Muscle of arm (tissue), 14 donors: Measurements from ENCODE around the gene MSS51. TPM values are rescaled to one million over a fixed set of nuclear protein-coding genes. Genes with fewer than 3 reads are reported as not detected.

ENCODE experiments used
- DNase-seq: peaks from one replicate; pipeline ENCODE4 v3.0.0-alpha.2; 2013
- long read RNA-seq, 11 donors: transcript quantifications; one replicate each; lab custom pipeline, GENCODE V29; 2026
- polyA plus RNA-seq, 12 donors: library from polyadenylated mRNA; unstranded; fragments of 120-200 nt; gene quantifications; one replicate each; pipeline ENCODE4 v1.2.1, GENCODE V29; 2013; ENCODE audit not compliant: insufficient read length in 12 of 12

Gene MSS51
- polyA plus RNA-seq = 10 to 100 TPM in 11 of 12 donors, not detected in 1; 15.6 to 82.3 (median 43.2) TPM
- long read RNA-seq, donor 1 = 0 reads
- long read RNA-seq, donor 2, transcript MSS51-201 (7 exons, 2,421 nt) = major isoform, 15 of 16 reads
- long read RNA-seq, donor 2, partial matches to known transcripts = 0 of 16 reads
- long read RNA-seq, donor 2, other reads (novel, unspliced or antisense) = 0 of 16 reads
- long read RNA-seq, donor 3, transcript MSS51-201 (7 exons, 2,421 nt) = major isoform, 9 of 10 reads
- long read RNA-seq, donor 3, partial matches to known transcripts = 0 of 10 reads
- long read RNA-seq, donor 3, other reads (novel, unspliced or antisense) = 0 of 10 reads
- long read RNA-seq, donor 4, partial matches to known transcripts = 0 of 2 reads
- long read RNA-seq, donor 4, other reads (novel, unspliced or antisense) = 0 of 2 reads
- long read RNA-seq, donor 5 = 0 reads
- long read RNA-seq, donor 6, partial matches to known transcripts = 0 of 3 reads
- long read RNA-seq, donor 6, other reads (novel, unspliced or antisense) = 0 of 3 reads
- long read RNA-seq, donor 7, partial matches to known transcripts = 0 of 3 reads
- long read RNA-seq, donor 7, other reads (novel, unspliced or antisense) = 0 of 3 reads
- long read RNA-seq, donor 8, transcript MSS51-201 (7 exons, 2,421 nt) = major isoform, 19 of 19 reads
- long read RNA-seq, donor 8, partial matches to known transcripts = 0 of 19 reads
- long read RNA-seq, donor 8, other reads (novel, unspliced or antisense) = 0 of 19 reads
- long read RNA-seq, donor 9, partial matches to known transcripts = 0 of 4 reads
- long read RNA-seq, donor 9, other reads (novel, unspliced or antisense) = 0 of 4 reads
- long read RNA-seq, donor 10, transcript MSS51-201 (7 exons, 2,421 nt) = major isoform, 16 of 16 reads
- long read RNA-seq, donor 10, partial matches to known transcripts = 0 of 16 reads
- long read RNA-seq, donor 10, other reads (novel, unspliced or antisense) = 0 of 16 reads
- long read RNA-seq, donor 11, partial matches to known transcripts = 0 of 3 reads
- long read RNA-seq, donor 11, other reads (novel, unspliced or antisense) = 0 of 3 reads

DNA sequence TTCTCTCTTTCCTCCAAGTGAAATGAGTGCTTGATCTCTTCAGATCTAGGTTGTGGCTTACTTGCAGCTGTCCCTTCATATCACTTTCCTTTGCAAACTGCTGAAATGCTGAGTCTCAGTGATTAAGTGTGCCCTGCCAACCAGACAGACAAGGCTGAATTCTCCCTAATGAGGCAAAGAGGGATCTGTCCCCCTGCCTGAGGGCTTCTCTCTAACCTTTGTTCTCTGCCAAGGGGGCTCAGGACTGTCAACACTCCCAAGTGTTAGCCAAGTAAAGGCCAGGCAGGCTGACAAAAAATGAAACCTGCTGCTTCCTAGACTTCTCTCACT is at the start of gene MSS51:
MSS51 (minus strand) TSS at position 24 of the 330 bp plus-strand sequence. CDS start 5,277 bp downstream, outside the sequence.
- peak; percentile 15 for DNase-seq

DNA sequence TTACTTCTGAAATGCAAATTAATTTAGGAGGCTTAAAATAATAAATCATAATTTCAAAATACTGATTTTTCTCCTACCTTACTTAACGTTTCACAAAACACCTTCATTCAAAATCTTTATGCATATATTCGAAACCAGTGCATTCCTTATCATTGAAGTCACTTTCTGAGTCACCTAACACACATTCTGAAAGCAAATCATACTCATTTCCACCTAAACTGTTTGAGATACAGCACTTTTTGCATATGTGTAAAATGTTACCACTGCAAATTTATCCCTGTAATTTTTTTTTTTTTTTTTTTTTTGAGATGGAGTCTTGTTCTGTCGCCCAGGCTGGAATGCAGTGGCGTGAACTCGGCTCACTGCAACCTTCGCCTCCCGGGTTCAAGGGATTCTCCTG is 46.8 kb upstream of the MSS51 start:
- DNase-seq = no peak

DNA sequence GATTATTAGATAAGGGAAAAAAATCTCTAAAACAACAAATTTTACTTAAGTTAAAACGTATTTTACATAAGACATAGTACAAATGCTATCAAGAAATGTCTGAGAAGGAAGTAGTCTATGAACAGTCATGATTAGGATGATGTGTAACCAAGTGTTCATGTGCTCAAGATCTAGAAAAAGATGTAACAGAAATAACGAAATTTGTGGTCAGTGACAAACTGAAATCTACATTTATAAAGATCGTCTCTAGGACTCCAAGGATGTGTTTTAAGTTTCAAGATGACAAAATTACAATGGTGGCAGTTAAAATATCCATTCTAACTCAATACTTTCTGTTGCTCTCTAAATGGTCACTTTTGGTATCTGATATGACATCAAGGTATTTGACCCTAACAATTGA is 45.3 kb upstream of the MSS51 start:
- no peak for DNase-seq

GRCh38 chr10:73471226-73471625 is 37.9 kb upstream of the MSS51 start:
- no peak for DNase-seq

- DNase-seq = no peak
Observed at GRCh38 chr10:73469579-73469978, 36.2 kb upstream of the MSS51 start.

DNA sequence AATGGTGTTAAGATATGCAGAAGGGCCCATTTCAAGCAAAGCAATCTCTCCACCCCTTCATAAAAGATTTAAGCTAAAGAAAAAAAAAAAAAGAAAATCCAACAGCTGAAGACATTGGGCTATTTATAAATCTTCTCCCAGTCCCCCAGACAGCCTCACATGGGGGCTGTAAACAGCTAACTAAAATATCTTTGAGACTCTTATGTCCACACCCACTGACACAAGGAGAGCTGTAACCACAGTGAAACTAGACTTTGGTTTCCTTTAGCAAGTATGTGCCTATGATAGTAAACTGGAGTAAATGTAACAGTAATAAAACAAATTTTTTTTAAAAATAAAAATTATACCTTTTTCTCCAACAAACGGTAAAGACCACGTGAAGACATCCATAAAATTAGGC is 33.8 kb upstream of the MSS51 start:
- no peak for DNase-seq

DNA sequence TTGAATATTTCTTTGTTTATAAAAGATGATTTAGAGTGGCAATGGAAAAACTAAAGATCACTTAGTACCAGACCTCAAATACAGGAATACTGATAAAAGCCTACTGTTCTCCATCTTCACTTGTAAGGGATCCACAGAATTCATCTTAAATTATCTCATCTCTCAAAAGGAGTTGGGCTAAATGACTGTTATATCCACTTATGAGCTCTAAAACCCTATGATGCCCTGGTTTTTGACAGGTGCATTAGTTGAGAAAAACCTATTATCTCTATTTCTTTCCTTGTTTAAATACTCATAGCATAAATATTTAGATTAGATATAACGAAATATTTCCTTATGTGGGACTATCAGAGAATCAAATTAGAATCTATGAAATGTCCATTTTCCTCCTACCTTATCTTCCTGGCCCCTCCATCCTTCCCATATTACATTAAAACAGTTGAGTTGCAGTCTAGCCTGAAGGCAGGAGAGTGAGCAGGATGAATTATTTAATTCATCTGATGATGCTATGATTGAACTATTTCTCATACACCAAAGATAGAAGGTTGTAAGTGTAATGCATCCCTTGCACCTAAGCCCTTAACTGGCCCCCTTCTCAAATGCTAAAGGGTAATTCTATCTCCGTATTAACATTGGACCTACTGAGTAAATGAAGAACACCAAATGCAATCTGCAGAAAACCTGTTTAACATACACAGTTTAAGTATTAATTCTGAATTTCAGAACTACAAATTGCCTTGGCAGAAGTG is 32.8 kb upstream of the MSS51 start:
- no peak for DNase-seq

- DNase-seq = no peak
Observed at GRCh38 chr10:73460897-73461296, 27.5 kb upstream of the MSS51 start.

GRCh38 chr10:73459683-73460314 is 26.4 kb upstream of the MSS51 start:
- DNase-seq = no peak

GRCh38 chr10:73456187-73456890 is 23.0 kb upstream of the MSS51 start:
- DNase-seq = no peak

DNA sequence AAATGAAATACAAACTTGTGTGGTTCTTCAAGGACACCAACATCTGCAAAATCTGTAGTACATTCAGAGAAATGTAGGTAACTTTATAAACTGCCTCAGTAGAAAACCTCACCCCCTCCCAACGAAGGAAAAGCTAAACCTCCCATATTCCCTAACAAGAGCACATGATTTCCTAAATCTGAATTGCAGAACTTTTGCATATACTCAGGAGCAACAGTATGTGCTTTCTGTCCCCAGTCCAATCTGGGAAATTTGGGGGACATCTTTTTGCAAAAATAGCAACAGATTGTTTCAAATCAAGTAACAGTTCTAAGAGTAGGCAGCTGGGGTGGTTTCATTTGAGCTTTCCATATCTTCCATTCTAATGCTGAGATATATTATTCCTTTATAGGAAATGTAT is 15.8 kb upstream of the MSS51 start:
- no peak for DNase-seq

GRCh38 chr10:73448384-73448783 is 15.0 kb upstream of the MSS51 start:
- DNase-seq = no peak

DNA sequence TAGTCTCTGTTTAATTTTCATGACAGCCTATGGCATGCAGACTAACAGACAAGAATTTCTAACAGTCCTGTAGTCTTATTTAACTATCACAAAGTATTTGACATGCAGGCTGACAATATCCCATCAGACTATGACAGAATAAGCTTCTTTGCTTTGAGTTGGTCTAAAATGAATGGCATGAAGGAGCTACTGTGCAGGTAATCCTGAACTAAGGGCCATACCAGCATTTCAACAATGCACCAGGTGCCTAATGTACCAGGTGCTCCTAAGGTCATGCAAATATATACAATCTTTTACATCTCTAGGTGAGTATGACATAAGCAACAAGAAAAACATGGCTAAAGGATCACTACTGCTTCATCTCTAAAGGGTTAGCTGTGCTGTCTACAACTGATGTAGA is 13.6 kb upstream of the MSS51 start:
- no peak for DNase-seq

GRCh38 chr10:73444457-73444856 is 11.1 kb upstream of the MSS51 start:
- no peak for DNase-seq

- no peak for DNase-seq
Observed at GRCh38 chr10:73439605-73440312, 6.4 kb upstream of the MSS51 start.

DNA sequence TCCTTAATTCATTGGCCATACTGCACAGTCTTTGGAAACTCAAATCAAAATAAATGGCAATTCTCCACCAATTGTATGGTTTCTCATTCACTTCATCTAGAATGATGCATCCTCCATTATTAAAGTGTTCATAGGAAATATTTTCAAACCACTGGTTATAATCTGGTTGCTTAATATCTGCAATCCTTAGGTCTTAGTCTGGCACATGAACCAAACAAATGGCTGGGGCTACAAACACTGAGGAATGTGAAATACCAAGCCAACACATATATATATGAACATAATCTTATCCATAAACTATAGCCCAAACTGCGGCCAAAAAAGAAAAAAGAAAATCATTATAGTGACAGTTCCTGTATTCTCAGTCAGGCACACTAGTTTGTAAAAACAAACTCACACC is 5.7 kb upstream of the MSS51 start:
- no peak for DNase-seq

DNA sequence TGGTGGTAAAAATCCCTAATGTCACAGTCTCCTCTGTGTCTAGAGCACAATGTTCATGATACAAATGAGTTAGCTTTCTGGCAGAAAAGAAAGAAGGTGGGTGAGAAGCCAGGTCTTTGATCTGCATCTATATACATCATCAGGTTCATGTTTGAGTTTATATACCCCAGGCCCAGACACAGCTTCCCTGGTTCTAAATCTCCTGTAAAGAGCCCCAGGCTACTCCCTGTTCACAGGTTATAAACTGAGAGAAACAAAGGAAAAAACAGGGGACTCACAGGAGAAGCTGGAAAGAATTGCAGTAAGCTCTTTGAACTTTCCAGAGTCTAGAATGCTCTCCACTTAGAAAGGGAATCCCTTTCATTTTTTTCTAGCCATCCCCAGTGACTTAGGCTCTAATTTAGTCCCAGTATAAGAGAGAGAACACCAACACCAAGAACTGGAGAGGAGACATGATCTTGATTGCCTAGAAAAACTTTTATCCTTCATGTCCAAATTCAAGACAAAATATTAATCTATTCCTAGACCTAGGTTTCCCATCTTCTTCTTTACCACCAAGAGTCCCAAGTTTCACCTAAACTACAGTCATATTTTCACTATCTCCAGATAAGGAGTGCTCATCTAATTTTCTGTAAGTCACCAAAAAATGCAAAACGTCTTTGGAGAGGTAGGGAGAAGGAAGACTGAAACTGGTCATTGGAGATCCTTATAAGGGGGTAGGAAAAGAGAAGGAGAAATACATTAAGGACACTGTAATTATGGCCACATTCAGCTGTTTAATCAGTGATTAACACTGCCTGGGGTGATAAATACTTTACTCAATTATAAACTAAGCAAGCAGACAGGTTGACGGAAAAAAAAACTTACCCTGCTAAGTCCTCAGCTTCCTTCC is 469 bp downstream of the MSS51 start:
- no peak for DNase-seq

GRCh38 chr10:73426318-73426717 is 7.0 kb downstream of the MSS51 start:
- no peak for DNase-seq

- no peak for DNase-seq
Observed at GRCh38 chr10:73424478-73424877, 8.9 kb downstream of the MSS51 start.
